ENCODE data around the gene ADORA2A. TPM values are rescaled to one million over a fixed set of nuclear protein-coding genes. Genes with fewer than 3 reads are reported as not detected.

Gene ADORA2A
- 0.54 and 0.89 TPM in 2 replicates for total RNA-seq (2014; rRNA removed; shearing (Covaris generic))
- polyA plus RNA-seq (2016; fragmentation: Nextera tagmentation; extraction: Ambion mirVana) = 0.30 and 0.64 TPM in 2 replicates

- Histone ChIP-seq H3K27ac (no peak within 1 kb of the TSS), H3K79me2 (ENCODE audit: insufficient read depth) (no peaks in the 10 kb centered on the region), H3K9me2 (ENCODE audit: insufficient read depth) (no peaks in the 10 kb centered on the region), H3F3A (ENCODE audit: insufficient read depth) (no peaks in the 10 kb centered on the region), H3K9ac (no peak within 1 kb of the TSS), H2AFZ (no peak within 1 kb of the TSS), H3K4me3 (no peak within 1 kb of the TSS), H3K9me3 (ENCODE audit: low read depth) (no peaks in the 10 kb centered on the region), H3K27me3 (replicated peaks; ENCODE audit: insufficient read depth) (no peaks in the 10 kb centered on the region), H4K20me1 (ENCODE audit: insufficient read depth) (no peaks in the 10 kb centered on the region), H3K36me3 (ENCODE audit: low read depth) (no peaks in the 10 kb centered on the region), H3K4me2 (ENCODE audit: unreplicated experiment) (no peak within 1 kb of the TSS), H3K4me1 (ENCODE audit: insufficient read depth) (peaks cover 6% of the 10 kb centered on the region; the same call in 1 of the 2 replicates)
- no peak for DNase-seq
- no peak for TF ChIP-seq EZH2 (IDR thresholded peaks at IDR 0.05; ENCODE audit: insufficient read depth, poor library complexity, severe bottlenecking)
- no peak for TF ChIP-seq EZH2phosphoT487 (IDR thresholded peaks at IDR 0.05; ENCODE audit: insufficient read depth, low read depth)
- in situ Hi-C loops (cut with MboI) = no loop called here
- WGBS, 2 experiments (ENCODE audit: low coverage in 1 of 2, low lambda C conversion rate in 2 of 2, missing lambda C conversion rate in 2 of 2) = 85 to 86% methylated on average over 18 to 22 of the region's 22 CpGs
These were observed at the start of gene ADORA2A for GRCh38 chr22:24427500-24428164. Gene ADORA2A, plus strand, starts transcription at chr22:24427599. Its CDS starts 5,806 bp downstream, at chr22:24433405.

- Histone ChIP-seq H3F3A (ENCODE audit: insufficient read depth) (peaks cover 20% of the 10 kb centered on the region), H3K27me3 (replicated peaks; ENCODE audit: insufficient read depth) (no peaks in the 10 kb centered on the region), H3K79me2 (ENCODE audit: insufficient read depth) (no peaks in the 10 kb centered on the region), H3K4me2 (ENCODE audit: unreplicated experiment) (no peak overlapping the region), H3K4me1 (ENCODE audit: insufficient read depth) (peaks cover 12% of the 10 kb centered on the region), H2AFZ (no peak overlapping the region), H3K9me3 (ENCODE audit: low read depth) (no peaks in the 10 kb centered on the region), H3K9me2 (ENCODE audit: insufficient read depth) (no peaks in the 10 kb centered on the region), H3K36me3 (ENCODE audit: low read depth) (peaks cover 40% of the 10 kb centered on the region), H3K4me3 (no peak overlapping the region), H4K20me1 (ENCODE audit: insufficient read depth) (no peaks in the 10 kb centered on the region), H3K9ac (no peak overlapping the region), H3K27ac (no peak overlapping the region)
- DNase-seq = peak; percentile 67
- in situ Hi-C loops (cut with MboI) = no loop called here
- TF ChIP-seq EZH2phosphoT487 (IDR thresholded peaks at IDR 0.05; ENCODE audit: insufficient read depth, low read depth) (no peak), EZH2 (IDR thresholded peaks at IDR 0.05; ENCODE audit: insufficient read depth, poor library complexity, severe bottlenecking) (no peak)
- 26 to 31% methylated on average over 2 of the region's 2 CpGs for WGBS, 2 experiments (ENCODE audit: low coverage in 1 of 2, low lambda C conversion rate in 2 of 2, missing lambda C conversion rate in 2 of 2)
These were observed 47.9 kb upstream of the ADORA2A start for GRCh38 chr22:24379536-24379935.

- Histone ChIP-seq H3F3A (ENCODE audit: insufficient read depth) (peaks cover 14% of the 10 kb centered on the region), H3K27me3 (replicated peaks; ENCODE audit: insufficient read depth) (no peaks in the 10 kb centered on the region), H2AFZ (no peak overlapping the region), H3K36me3 (ENCODE audit: low read depth) (peaks cover 33% of the 10 kb centered on the region), H4K20me1 (ENCODE audit: insufficient read depth) (no peaks in the 10 kb centered on the region), H3K4me1 (ENCODE audit: insufficient read depth) (peaks cover 12% of the 10 kb centered on the region), H3K4me2 (ENCODE audit: unreplicated experiment) (no peak overlapping the region), H3K79me2 (ENCODE audit: insufficient read depth) (no peaks in the 10 kb centered on the region), H3K9me3 (ENCODE audit: low read depth) (no peaks in the 10 kb centered on the region), H3K4me3 (no peak overlapping the region), H3K9ac (no peak overlapping the region), H3K27ac (no peak overlapping the region), H3K9me2 (ENCODE audit: insufficient read depth) (no peaks in the 10 kb centered on the region)
- no peak for DNase-seq
- in situ Hi-C loops (cut with MboI) = no loop called here
- WGBS, 2 experiments (ENCODE audit: low coverage in 1 of 2, low lambda C conversion rate in 2 of 2, missing lambda C conversion rate in 2 of 2) = 78 to 81% methylated on average over 7 of the region's 7 CpGs
- TF ChIP-seq EZH2 (IDR thresholded peaks at IDR 0.05; ENCODE audit: insufficient read depth, poor library complexity, severe bottlenecking) = no peak
- no peak for TF ChIP-seq EZH2phosphoT487 (IDR thresholded peaks at IDR 0.05; ENCODE audit: insufficient read depth, low read depth)
These were observed 47.0 kb upstream of the ADORA2A start for GRCh38 chr22:24380220-24380904.

- Histone ChIP-seq H3K9me2 (ENCODE audit: insufficient read depth) (no peaks in the 10 kb centered on the region), H3K79me2 (ENCODE audit: insufficient read depth) (no peaks in the 10 kb centered on the region), H3K4me1 (ENCODE audit: insufficient read depth) (peaks cover 12% of the 10 kb centered on the region), H3K27me3 (replicated peaks; ENCODE audit: insufficient read depth) (no peaks in the 10 kb centered on the region), H3K9ac (no peak overlapping the region), H3K4me3 (no peak overlapping the region), H2AFZ (no peak overlapping the region), H3K36me3 (ENCODE audit: low read depth) (peaks cover 28% of the 10 kb centered on the region), H3F3A (ENCODE audit: insufficient read depth) (peaks cover 13% of the 10 kb centered on the region), H4K20me1 (ENCODE audit: insufficient read depth) (no peaks in the 10 kb centered on the region), H3K27ac (no peak overlapping the region), H3K4me2 (ENCODE audit: unreplicated experiment) (no peak overlapping the region), H3K9me3 (ENCODE audit: low read depth) (no peaks in the 10 kb centered on the region)
- in situ Hi-C loops (cut with MboI) = no loop called here
- DNase-seq = no peak
- TF ChIP-seq EZH2 (IDR thresholded peaks at IDR 0.05; ENCODE audit: insufficient read depth, poor library complexity, severe bottlenecking) (no peak), EZH2phosphoT487 (IDR thresholded peaks at IDR 0.05; ENCODE audit: insufficient read depth, low read depth) (no peak)
- WGBS, 2 experiments (ENCODE audit: low coverage in 1 of 2, low lambda C conversion rate in 2 of 2, missing lambda C conversion rate in 2 of 2) = 96 to 97% methylated on average over 1 of the region's 1 CpG
These were observed 46.5 kb upstream of the ADORA2A start for GRCh38 chr22:24380905-24381230.
